HG02870 (cell line): ENCODE measurements around the gene ADAM22.

ENCODE experiments used
- ATAC-seq: cut with Tn5 transposase; IDR thresholded peaks from one replicate; pipeline ENCODE4 v1.9.1; 2021; ENCODE audit warnings: mild to moderate bottlenecking, moderate library complexity; ENCODE audit not compliant: unreplicated experiment

ADAM22 gene

GRCh38 chr7:88208521-88208920 lies 274.5 kb downstream of the ADAM22 start:
- no peak for ATAC-seq

DNA sequence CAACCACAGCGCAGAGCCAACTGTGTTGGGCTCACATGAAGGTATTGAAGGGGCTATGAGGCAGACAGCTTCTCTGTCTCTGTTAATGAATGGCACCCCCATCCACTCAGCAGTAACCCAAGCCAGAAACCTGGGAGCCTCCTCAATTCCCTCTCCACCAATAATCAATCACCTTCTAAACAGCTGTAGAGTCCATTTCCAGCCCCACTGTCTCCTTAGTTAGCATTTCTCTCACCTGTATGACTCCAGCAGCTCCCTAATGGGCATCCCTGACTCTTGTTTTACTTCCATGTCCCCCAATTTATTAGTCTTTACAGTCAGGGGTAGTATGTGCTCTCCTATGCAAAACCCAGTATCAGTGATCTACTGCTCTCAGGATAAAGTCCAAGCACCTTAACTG lies 278.9 kb downstream of the ADAM22 start:
- no peak for ATAC-seq

- no peak for ATAC-seq
Measured at GRCh38 chr7:88214456-88214855, 280.4 kb downstream of the ADAM22 start.

DNA sequence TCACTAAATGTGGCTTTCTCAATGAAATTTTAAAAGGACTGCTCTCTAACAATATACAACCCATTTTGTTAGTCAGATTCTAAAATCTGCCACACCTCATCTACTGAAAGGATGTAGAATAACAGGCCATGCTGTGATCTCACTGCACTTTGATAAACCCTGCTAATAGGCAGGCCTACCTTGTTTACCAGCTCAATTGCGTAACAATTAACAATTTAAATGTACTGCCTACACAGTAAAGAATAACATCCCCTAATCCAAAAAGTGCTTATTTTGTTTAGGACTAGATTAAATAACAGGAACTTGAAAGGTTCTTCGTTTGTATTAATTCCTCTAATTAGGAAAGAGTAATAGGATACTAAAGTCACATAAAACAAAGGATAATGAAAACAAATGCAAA lies 281.2 kb downstream of the ADAM22 start:
- ATAC-seq = no peak

DNA sequence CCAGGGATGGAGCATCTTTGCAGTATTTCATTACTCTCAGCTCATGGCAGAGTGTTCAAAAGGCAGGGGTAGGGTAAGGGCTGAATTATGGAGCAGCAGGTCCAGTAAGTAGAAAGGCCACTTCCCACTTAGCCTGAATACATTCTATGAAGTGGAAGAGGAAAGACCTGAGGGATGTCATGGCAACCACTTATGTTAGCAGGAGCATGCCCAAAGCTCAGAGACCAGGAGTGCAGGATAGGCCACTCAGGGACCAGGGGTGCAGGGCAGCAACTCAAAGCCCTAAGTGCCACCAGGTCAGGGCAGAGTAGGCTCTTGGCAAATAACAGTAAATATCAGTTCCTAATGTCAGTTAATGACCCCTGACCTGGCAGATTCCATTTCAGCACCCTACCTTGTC lies 282.2 kb downstream of the ADAM22 start:
- ATAC-seq = no peak

- ATAC-seq = peak; percentile 76
Measured at GRCh38 chr7:88217675-88218428, 283.8 kb downstream of the ADAM22 start.

GRCh38 chr7:88218429-88218745 lies 284.3 kb downstream of the ADAM22 start:
- ATAC-seq = no peak

- ATAC-seq = peak; percentile 19
Measured at GRCh38 chr7:88218836-88219605, 285.0 kb downstream of the ADAM22 start.

DNA sequence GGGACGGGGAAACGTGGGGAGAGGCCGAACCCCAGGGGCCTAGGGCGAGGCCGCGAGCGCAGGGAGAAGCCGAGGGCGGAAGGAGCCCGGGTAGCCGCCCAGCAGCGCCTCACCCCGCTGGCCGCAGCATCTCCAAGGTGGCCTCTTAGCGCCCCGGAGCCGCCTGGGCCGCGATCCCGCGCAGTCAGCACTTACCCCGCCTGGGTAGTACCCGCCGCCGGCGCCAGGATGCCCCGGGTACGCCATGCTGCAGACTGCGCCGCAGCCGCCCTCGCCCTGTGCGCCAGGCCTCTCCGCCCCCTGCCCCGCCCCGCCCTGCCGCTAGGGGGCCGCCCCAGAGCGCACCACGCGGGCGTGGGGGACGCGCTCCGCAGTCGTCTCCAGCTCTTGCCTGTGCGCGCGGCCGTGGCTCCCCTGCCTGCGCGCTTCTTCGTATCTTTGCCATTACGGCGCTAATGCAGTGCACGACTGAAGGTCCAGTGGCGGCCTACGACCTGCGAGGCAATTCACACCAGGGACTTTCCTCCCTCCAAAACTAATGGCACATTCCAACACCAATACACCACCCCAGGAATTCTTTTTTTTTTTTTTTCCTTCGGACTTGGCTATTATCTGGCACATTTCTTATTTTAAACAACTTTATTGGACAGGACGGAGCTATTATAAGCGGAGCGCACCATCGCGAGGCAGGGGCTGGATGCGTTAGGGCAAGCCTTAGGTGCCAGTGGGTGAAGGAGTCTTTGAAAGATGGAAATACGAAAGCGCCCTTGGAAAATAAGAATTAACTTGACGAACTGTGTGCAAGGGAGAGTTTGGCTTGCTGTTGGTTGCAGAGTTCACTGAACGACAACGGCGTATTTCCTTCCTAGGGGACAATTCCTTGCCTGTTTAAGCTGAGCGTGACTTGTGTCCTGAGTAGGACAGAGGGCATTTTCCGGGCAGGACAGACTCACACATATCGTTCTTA lies 286.0 kb downstream of the ADAM22 start, which contains the start of gene SRI:
Gene SRI (minus strand): TSS at position 258 of the 967 bp plus-strand sequence. CDS start 12 bp downstream, at position 246.
- ATAC-seq = peak; percentile 60

- ATAC-seq = no peak
Measured at GRCh38 chr7:88223265-88223664, 289.2 kb downstream of the ADAM22 start.

DNA sequence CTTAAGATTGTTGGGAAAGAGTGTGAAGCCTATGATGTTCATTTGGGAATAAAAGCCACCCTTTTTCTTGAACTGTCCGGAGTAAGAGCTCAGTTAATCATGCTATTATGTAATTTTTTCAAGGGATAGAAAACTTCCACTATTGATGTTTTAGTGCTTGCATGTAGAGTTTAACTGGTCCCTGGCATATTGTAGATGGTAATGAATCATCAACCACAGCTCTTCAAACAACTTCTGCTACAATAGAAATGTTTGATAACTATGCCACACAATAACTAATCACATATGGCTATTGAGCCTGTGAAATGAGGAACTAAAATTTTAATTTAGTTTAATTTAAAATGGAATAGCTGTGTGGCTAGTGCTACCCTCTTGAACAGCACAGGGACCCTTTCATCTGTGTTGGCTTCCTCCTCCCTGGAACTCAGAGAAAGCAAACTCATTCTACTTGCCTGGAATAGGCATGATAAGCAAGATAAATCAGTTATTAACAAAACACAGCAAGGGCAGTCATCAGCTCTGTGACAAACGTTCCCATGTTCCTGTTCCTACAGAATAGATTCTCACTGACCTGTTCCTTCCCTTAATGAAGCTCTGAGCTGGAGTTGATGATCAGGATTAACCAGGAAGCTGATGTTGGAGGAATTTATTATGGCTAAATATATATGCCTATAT lies 290.7 kb downstream of the ADAM22 start:
- ATAC-seq = no peak

DNA sequence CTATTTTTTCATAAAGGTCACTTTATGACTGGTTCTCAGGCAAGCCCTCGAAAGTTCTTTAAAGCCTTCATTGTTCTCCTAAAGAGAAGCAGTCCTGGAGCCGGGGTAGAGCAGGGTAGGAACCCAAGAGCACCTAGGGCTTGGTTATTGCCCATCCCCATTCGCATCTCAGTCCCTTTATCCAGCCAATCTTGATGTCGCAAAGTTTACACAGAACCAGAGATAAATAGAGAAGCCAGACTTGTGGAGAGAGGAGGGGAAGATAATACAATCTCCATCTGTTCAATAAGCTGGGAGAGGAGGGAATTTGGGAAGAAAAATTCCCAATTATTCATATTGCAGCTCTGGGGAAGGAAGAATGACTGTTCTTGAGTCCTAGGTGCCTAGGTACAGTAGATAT lies 292.1 kb downstream of the ADAM22 start:
- no peak for ATAC-seq

DNA sequence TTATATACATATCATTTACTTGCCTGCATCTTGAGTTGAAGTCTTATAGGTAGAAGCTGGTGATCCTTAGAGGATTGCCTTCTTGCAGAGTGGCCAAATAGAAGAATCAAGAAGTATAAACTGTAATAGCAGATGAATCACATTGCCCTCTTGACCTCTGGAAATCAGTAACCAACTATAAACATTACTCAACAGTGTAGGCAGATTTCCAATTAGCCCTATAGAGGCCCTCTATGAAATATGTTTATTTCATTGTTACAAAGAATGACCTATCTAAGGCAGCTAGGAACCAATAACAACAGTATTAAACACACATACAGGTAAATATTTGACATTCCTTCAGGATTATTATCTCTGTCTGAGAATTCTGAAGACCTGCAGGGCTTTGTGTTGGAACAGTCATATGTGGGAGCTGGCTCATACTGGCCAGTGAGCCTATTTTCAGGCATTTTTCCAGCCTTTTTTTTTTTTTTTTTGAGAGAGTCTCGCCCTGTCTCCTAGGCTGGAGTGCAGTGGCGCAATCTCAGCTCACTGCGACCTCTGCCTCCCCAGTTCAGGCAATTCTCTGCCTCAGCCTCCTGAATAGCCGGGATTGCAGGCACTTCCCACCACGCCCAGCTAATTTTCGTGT lies 292.9 kb downstream of the ADAM22 start:
- no peak for ATAC-seq

DNA sequence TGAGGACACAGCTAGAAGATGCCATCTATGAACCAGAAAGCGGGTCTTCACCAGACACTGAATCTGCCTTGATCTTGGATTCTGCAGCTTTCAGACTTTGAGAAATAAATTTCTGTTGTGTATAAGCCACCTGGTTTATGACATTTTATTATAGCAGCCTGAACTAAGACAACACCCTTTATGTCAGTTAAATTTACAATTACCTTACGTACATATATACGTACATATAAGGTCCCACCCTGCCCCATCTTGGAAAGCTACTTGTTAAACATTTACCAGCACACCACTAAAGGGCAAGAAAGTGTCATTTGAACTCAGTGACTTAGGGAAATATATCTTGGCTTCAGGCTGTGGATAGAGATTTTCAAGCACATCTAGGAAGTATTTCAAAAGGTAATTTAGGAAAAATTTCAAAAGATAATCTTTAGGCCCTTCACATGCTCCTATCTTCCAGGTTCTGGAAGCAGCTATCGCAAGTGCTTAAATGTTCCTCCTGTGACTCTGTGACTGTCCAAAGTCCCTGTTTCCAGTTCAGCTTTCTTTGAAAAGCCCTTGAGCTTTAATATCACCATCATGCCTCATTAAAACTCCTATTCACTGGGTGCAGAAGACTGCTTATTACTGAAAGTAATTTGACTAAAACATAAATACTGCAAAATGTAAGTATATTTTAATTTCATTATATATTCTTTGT lies 295.4 kb downstream of the ADAM22 start:
- ATAC-seq = no peak

GRCh38 chr7:88230646-88231045 lies 296.6 kb downstream of the ADAM22 start:
- no peak for ATAC-seq

DNA sequence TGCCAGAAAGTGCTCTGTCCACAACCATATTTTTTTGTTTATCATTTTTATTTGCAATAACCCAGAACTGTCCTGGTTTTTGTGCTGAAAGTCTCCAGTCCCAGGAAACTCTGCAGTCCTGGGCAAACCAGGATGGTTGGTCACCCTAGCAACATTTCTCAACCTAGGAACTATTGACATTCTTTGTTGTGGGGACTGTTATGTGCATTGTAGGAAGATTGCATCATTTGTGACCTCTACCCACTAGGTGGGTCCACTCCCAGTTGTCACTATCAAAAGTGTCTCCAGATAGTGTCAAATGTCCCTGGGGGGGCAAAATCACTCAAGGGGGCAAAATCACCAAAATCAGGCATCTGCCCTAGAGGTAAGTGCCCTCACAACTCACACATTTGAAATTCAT lies 299.8 kb downstream of the ADAM22 start:
- ATAC-seq = no peak

- ATAC-seq = no peak
Measured at GRCh38 chr7:88239852-88240251, 305.8 kb downstream of the ADAM22 start.

DNA sequence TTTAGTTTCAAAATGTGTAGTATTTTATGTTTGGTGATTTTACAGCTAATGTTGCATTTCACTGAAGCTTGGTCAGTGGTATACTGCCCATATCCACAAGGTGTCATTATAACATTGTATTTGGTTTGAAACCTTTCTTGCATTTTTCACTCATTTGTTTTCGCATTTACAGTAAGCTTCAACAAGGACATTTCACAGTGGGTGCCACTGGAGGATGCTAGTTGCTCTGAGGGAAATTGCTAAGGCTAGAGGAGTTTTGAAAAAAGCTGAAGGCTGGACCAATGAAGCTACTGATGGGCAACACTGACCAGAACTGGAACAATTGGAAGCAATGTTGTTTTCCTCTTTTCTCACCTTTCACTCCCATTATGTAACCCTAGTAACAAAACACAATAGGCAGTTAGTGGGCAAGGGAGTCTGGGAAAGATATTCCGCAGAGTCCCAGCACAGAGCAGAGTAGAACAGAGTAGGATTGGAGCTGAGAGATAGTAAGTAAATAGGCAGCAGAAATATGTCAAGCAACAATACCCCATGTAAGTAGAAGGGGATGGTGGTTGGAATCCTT lies 309.4 kb downstream of the ADAM22 start:
- peak; percentile 71 for ATAC-seq

- ATAC-seq = no peak
Measured at GRCh38 chr7:88244258-88244657, 310.2 kb downstream of the ADAM22 start.
